ENCODE measurements around the gene FAM110C. TPM values are rescaled to one million over a fixed set of nuclear protein-coding genes. Genes with fewer than 3 reads are reported as not detected.
A peak's percentile ranks its signal among the peaks of the same experiment; 100 is the strongest.

Gene FAM110C
- total and polyA plus RNA-seq, 2 of the 8 experiments (the other 6 are each of a cell fraction or from before 2014, with no cell fraction given) = 4.8 to 13.2 TPM

GRCh38 chr2:28406-28975, 17.8 kb downstream of the FAM110C start:
- Histone ChIP-seq H3K9me3 (ENCODE audit: insufficient read depth in 2 of 2, low read depth in 1 of 2, low read length in 1 of 2) (no peaks in the 10 kb centered on the region), H3K9ac (replicated peaks in 1 of 4; ENCODE audit: extremely low read depth in 1 of 4, low read depth in 3 of 4, low read length in 3 of 4) (0 out of 7 replicates have a peak overlapping the region, but pooled peaks of 1 of the 4 experiments have one; percentile 9), H3K23me2 (ENCODE audit: low read depth, low read length) (no peaks in the 10 kb centered on the region), H3K79me2 (ENCODE audit: control insufficient read depth in 1 of 2, insufficient read depth in 2 of 2, low read length in 2 of 2) (no peaks in the 10 kb centered on the region), H2AFZ (ENCODE audit: low read length) (no peak overlapping the region), H3K27ac (ENCODE audit: low read depth, low read length) (no peak overlapping the region), H3K23ac (ENCODE audit: insufficient read length) (no peak overlapping the region), H3K4me1 (replicated peaks in 1 of 4; ENCODE audit: control insufficient read depth in 3 of 4, insufficient read depth in 4 of 4, low read length in 3 of 4) (no peaks in the 10 kb centered on the region), H3K27me3 (replicated peaks in 1 of 4; ENCODE audit: control insufficient read depth in 3 of 4, extremely low read depth in 1 of 4, insufficient read depth in 3 of 4, low read length in 3 of 4) (no peaks in the 10 kb centered on the region), H3K4ac (replicated peaks; ENCODE audit: insufficient read length, low read depth, low read length) (no peak overlapping the region), H2BK20ac (ENCODE audit: low read length) (no peak overlapping the region), H4K20me1 (replicated peaks in 1 of 2; ENCODE audit: control insufficient read depth in 1 of 2, insufficient read depth in 2 of 2, low read length in 2 of 2) (no peaks in the 10 kb centered on the region), H3K18ac (ENCODE audit: extremely low read depth, low read length) (no peak overlapping the region), H2AK5ac (ENCODE audit: low read depth, low read length) (no peak overlapping the region), H3K36me3 (ENCODE audit: control insufficient read depth in 2 of 4, insufficient read depth in 4 of 4, low read length in 3 of 4) (no peaks in the 10 kb centered on the region), H3K14ac (ENCODE audit: insufficient read length) (no peak overlapping the region), H2BK15ac (ENCODE audit: low read length) (no peak overlapping the region), H4K5ac (ENCODE audit: insufficient read length, low read depth, low read length) (no peak overlapping the region), H3K56ac (replicated peaks; ENCODE audit: insufficient read length, low read depth, low read length) (no peak overlapping the region), H3K4me2 (ENCODE audit: insufficient read depth in 1 of 2, low read depth in 2 of 2, low read length in 2 of 2) (no peak overlapping the region), H3K79me1 (ENCODE audit: low read depth, low read length) (no peaks in the 10 kb centered on the region), H2BK12ac (ENCODE audit: low read depth, low read length) (no peak overlapping the region), H2BK5ac (ENCODE audit: low read depth, low read length) (no peak overlapping the region), H4K8ac (ENCODE audit: extremely low read depth, insufficient read depth, low read length) (no peak overlapping the region), H3K4me3 (ENCODE audit: extremely low read depth in 1 of 4, insufficient read depth in 2 of 4, low read depth in 3 of 4, low read length in 4 of 4) (no peak overlapping the region), H2BK120ac (replicated peaks; ENCODE audit: low read depth, low read length) (no peak overlapping the region), H4K91ac (replicated peaks; ENCODE audit: insufficient read length, low read length) (no peak overlapping the region)
- ChIA-PET CTCF (ENCODE audit: partially characterized antibody) (interaction anchor here (0.6 to 1.9 kb wide), 6 partner anchors 10 to 113 kb away, joined by 3 to 9 read pairs (median 5); no protein-coding TSS in a partner anchor), POLR2A (ENCODE audit: partially characterized antibody) (no interaction called here)
- 96% methylated on average over 5 of the region's 5 CpGs; no CpG with 5 or more reads in 1 of the 2 experiments for WGBS, 2 experiments (ENCODE audit: extremely low coverage in 1 of 2, insufficient coverage in 1 of 2, insufficient read length in 1 of 2, insufficient replicate concordance in 2 of 2, low coverage in 1 of 2, low lambda C conversion rate in 2 of 2, missing lambda C conversion rate in 1 of 2)
- FAIRE-seq = no peak
- DNase-seq (ENCODE audit: low read depth in 1 of 2, low spot score in 2 of 2) = no peak
- TF ChIP-seq PHF8 (conservative IDR thresholded peaks at IDR 0.05; ENCODE audit: low read depth, low read length) (no peak), CTCF (IDR thresholded peaks at IDR 0.05; ENCODE audit: control extremely low read depth in 1 of 3, insufficient read depth in 1 of 3, low read depth in 1 of 3, low read length in 3 of 3) (no peak), MAX (IDR thresholded peaks at IDR 0.05) (no peak), BCL11A (IDR thresholded peaks at IDR 0.05; ENCODE audit: low read depth in 2 of 2, low read length in 2 of 2) (no peak), JUN (IDR thresholded peaks at IDR 0.05; ENCODE audit: low read depth, low read length) (no peak), KDM4A (IDR thresholded peaks at IDR 0.05; ENCODE audit: low read depth, low read length, severe bottlenecking) (no peak), GABPA (IDR thresholded peaks at IDR 0.05; ENCODE audit: borderline replicate concordance, insufficient read depth, low read length) (no peak), TAF1 (IDR thresholded peaks at IDR 0.05; ENCODE audit: low read depth, low read length) (no peak)
- TF ChIP-seq, protein P1, sequence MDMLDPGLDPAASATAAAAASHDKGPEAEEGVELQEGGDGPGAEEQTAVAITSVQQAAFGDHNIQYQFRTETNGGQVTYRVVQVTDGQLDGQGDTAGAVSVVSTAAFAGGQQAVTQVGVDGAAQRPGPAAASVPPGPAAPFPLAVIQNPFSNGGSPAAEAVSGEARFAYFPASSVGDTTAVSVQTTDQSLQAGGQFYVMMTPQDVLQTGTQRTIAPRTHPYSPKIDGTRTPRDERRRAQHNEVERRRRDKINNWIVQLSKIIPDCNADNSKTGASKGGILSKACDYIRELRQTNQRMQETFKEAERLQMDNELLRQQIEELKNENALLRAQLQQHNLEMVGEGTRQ (IDR thresholded peaks at IDR 0.05; ENCODE audit: low read length) = no peak
